Immature natural killer cell (primary cell): Measurements from ENCODE around the gene CHD9. TPM values are rescaled to one million over a fixed set of nuclear protein-coding genes. Genes with fewer than 3 reads are reported as not detected.
A peak's percentile ranks its signal among the peaks of the same experiment; 100 is the strongest.

Experiments used
- DNase-seq, 3 donors: peaks; one replicate each; pipeline ENCODE4 v3.0.0; 2022; ENCODE audit warnings: mixed read lengths in 1 of 3
- H3K27ac Mint-ChIP-seq, 6 donors: one replicate each; pipeline ENCODE4 v1.8.0; 2020; ENCODE audit warnings: mixed read lengths in 6 of 6, mild to moderate bottlenecking in 5 of 6, inconsistent platforms in 4 of 6, moderate library complexity in 3 of 6
- H3K27me3 Mint-ChIP-seq, 3 donors: one replicate each; pipeline ENCODE4 v1.8.0; 2020 to 2021; ENCODE audit warnings: low read depth in 3 of 3, mild to moderate bottlenecking in 3 of 3, mixed read lengths in 3 of 3, moderate library complexity in 3 of 3, inconsistent platforms in 1 of 3
- H3K36me3 Mint-ChIP-seq, 3 donors: one replicate each; pipeline ENCODE4 v1.8.0; 2020; ENCODE audit warnings: mixed read lengths in 3 of 3, inconsistent platforms in 2 of 3, mild to moderate bottlenecking in 2 of 3
- H3K4me1 Mint-ChIP-seq, 2 donors: one replicate each; pipeline ENCODE4 v1.8.0; 2020; ENCODE audit warnings: inconsistent platforms in 2 of 2, mild to moderate bottlenecking in 2 of 2, mixed read lengths in 2 of 2, moderate library complexity in 1 of 2
- H3K4me3 Mint-ChIP-seq, 5 donors: one replicate each; pipeline ENCODE4 v1.8.0; 2020; ENCODE audit warnings: mild to moderate bottlenecking in 5 of 5, mixed read lengths in 5 of 5, inconsistent platforms in 3 of 5, moderate library complexity in 3 of 5
- H3K9me3 Mint-ChIP-seq, 6 donors: one replicate each; pipeline ENCODE4 v1.8.0; 2020; ENCODE audit warnings: mild to moderate bottlenecking in 6 of 6, mixed read lengths in 6 of 6, inconsistent platforms in 4 of 6, moderate library complexity in 3 of 6
- polyA plus RNA-seq, 3 donors: library from polyadenylated mRNA; unstranded; fragments of 300-500 nt; fragmentation: Illumina TruSeq; gene quantifications; one replicate each; pipeline ENCODE4 v1.2.3, GENCODE V29; 2021

The CHD9 gene
- polyA plus RNA-seq, 3 donors from 2014 or later: 47.1 to 68.6 (median 48.5) TPM

DNA sequence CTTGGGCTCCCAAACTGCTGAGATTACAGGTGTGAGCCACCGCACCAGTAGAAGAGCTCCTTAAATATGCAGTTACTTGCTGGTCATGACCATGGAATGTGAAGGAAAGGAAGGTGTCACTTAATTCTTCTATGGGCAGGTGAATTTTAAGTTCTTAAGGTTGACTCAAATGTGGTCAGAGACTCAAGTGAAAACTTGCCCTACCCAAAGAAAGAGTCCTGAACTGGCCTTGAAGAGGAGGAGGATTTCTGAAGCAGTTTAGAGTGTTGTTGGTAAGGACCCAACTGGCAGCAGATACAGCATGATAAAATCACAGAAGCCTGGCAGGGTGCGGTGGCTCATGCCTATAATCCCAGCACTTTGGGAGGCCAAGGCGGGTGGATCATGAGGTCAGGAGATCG, 29.4 kb downstream of the CHD9 start:
- H3K4me1 Mint-ChIP-seq: peaks cover 5 to 12% of the 10 kb centered on the region in 2 donors
- DNase-seq: no peak
- H3K27me3 Mint-ChIP-seq: peaks cover 0 to 2% (median 0%) of the 10 kb centered on the region in 3 donors
- no peak overlapping the region for H3K4me3 Mint-ChIP-seq
- H3K36me3 Mint-ChIP-seq: peaks cover 0 to 20% (median 14%) of the 10 kb centered on the region in 3 donors
- peak overlapping the region in 2 of 6 donors; percentile 40 for H3K27ac Mint-ChIP-seq
- no peaks in the 10 kb centered on the region for H3K9me3 Mint-ChIP-seq

DNA sequence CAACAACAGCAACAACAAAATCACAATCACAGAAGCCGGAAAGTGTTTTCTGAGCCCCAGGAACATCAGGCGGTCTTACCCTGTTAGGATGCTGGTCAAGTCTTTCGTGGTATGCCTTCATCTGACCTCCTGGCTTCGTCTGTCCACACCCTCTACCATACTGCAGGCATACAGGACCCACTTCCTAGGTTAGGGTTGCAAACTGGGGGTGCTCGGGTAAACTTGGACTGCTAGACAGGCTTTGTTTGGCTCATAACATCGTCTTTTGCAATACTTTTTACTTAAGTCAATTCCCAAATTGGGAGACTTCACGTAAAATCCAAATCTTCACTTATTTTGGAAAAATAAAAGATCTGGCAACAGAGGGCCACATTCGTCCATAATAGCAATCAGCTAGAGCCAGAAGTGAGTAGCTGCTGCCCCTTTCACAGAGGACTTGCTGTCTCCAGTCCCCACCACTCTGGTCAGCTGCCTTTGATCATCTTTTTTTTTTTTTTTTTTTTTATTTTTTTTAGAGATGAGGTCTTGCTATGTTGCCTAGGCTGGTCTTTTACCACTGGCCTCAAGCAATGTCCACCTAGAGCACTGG, 30.0 kb downstream of the CHD9 start:
- H3K4me1 Mint-ChIP-seq: peaks cover 12 to 19% of the 10 kb centered on the region in 2 donors
- peaks cover 0 to 2% (median 0%) of the 10 kb centered on the region in 3 donors for H3K27me3 Mint-ChIP-seq
- no peaks in the 10 kb centered on the region for H3K9me3 Mint-ChIP-seq
- no peak for DNase-seq
- no peak overlapping the region for H3K27ac Mint-ChIP-seq
- peaks cover 0 to 20% (median 14%) of the 10 kb centered on the region in 3 donors for H3K36me3 Mint-ChIP-seq
- H3K4me3 Mint-ChIP-seq: no peak overlapping the region

DNA sequence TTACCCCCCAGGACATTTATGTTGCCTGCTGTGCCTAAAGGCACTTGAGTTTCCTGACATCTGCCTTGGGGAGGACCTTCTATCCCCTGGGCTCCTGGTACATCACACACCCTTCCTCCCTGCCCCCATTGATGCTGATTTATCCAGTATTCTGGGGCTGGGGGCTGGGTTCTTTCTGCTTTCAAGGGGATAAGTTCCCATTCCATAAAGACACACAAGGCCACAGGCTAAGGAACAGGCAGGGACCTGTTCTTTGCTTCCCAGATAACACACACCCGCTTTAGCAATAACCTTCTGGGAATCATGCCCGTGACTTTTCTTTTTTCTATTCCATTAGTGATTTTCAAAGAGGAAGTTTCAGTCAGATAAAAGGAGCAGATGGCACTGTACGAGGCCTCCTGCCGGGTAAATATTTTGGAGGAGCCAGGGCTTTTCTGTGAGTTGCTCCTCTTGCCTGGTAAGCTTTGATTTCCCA, 30.6 kb downstream of the CHD9 start:
- H3K27ac Mint-ChIP-seq: peak overlapping the region in 1 of 6 donors; percentile 53
- peaks cover 0 to 2% (median 0%) of the 10 kb centered on the region in 3 donors for H3K27me3 Mint-ChIP-seq
- H3K36me3 Mint-ChIP-seq: peaks cover 0 to 20% (median 14%) of the 10 kb centered on the region in 3 donors
- H3K9me3 Mint-ChIP-seq: no peaks in the 10 kb centered on the region
- H3K4me3 Mint-ChIP-seq: no peak overlapping the region
- peaks cover 18 to 24% of the 10 kb centered on the region in 2 donors for H3K4me1 Mint-ChIP-seq
- no peak for DNase-seq

DNA sequence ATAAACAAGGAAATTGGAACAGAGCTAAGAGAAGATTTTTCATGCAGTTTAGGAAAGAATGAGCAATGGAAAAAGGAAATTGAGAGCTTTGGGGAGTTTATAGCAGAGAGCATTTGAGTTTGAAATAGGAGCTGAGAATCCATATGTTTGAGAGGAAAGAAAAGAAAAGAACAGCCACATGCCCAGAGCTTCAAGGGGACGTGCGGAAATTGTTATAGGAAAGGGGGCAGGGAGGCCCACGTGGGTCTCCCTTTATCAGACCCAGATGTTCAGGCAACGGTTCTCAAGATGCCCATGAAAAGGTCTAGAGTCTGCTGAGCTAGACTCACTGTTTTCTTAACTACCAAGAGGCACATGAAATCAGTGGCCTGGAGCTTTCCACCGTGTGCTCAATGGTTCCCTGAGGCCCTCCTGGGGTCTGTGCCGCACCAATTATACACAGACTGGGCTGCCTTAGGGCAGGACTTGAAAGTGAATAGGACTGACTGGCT, 31.2 kb downstream of the CHD9 start:
- H3K36me3 Mint-ChIP-seq: peaks cover 0 to 17% (median 14%) of the 10 kb centered on the region in 3 donors
- peaks cover 0 to 2% (median 2%) of the 10 kb centered on the region in 3 donors for H3K27me3 Mint-ChIP-seq
- H3K27ac Mint-ChIP-seq: no peak overlapping the region
- peaks cover 24 to 30% of the 10 kb centered on the region in 2 donors for H3K4me1 Mint-ChIP-seq
- no peaks in the 10 kb centered on the region for H3K9me3 Mint-ChIP-seq
- DNase-seq: no peak
- no peak overlapping the region for H3K4me3 Mint-ChIP-seq

DNA sequence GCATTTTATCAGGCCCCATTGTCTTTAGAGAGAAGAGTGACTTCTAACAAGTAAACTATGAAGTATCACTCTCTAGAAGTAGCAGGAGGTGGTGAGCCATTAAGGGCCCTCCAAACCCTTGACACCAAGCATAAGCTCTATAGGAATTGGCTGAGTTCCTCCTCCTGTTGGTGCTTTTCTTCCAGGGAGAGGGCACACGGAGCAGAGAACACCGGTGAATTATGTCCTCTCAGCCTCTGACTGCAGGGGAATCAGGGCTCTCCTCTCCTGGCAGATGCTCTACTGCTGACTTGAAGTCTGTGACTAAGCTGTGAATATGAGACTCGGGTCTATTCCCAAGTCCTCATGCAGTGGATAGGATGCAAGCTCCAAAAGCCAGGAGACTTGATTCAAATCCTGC, 32.3 kb downstream of the CHD9 start:
- Mint-ChIP-seq H3K27me3 (peaks cover 0 to 2% (median 2%) of the 10 kb centered on the region in 3 donors), H3K4me3 (no peak overlapping the region), H3K9me3 (no peaks in the 10 kb centered on the region), H3K4me1 (peaks cover 35 to 41% of the 10 kb centered on the region in 2 donors), H3K27ac (no peak overlapping the region), H3K36me3 (peaks cover 0 to 16% (median 14%) of the 10 kb centered on the region in 3 donors)
- no peak for DNase-seq

DNA sequence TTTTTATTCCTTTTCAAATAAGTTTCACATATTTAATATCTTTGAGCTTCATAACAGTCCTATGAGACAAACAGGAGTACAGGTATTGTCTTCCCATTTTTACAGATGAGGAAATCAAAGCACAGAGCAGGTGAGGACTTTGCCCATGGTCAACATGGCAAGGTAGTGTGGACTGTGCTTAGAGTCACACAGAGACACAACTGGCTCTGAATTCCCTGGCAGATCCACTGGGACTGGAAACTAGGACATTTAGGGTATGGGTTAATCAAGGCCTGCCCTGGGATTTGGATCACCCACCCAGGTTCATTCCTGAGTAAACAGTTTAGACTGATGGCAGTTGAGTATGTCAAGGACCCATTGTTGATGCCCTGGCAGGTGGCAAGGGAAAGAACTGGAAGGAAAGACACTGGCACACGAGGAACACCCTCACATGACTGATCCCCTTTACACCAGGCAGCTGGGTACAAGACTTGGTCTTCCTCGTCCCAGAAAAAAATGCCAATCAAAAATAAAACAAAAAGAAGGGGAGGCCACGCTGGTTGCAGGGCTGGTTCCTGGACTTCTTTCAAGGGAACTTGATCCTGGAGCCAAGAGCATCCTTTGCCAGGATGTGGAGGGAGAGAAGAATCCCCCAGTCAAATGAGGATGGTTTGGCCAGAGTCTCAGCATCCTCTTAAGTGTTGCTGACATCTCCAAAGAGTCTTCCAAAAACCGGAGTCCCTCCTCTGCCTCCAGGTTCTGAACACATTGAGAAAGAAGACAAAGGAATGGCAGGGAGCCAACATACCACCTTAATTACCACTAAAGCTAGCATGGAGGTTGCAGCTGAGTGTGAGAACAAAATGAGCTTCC, 34.9 kb downstream of the CHD9 start:
- Mint-ChIP-seq H3K4me3 (peak overlapping the region; percentile 79 to 90 (median 82)), H3K36me3 (peaks cover 0 to 5% (median 3%) of the 10 kb centered on the region in 3 donors), H3K27ac (peak overlapping the region in 5 of 6 donors; percentile 42 to 88 (median 79)), H3K27me3 (peaks cover 0 to 4% (median 2%) of the 10 kb centered on the region in 3 donors), H3K9me3 (no peaks in the 10 kb centered on the region), H3K4me1 (peaks cover 50 to 53% of the 10 kb centered on the region in 2 donors)
- no peak for DNase-seq

DNA sequence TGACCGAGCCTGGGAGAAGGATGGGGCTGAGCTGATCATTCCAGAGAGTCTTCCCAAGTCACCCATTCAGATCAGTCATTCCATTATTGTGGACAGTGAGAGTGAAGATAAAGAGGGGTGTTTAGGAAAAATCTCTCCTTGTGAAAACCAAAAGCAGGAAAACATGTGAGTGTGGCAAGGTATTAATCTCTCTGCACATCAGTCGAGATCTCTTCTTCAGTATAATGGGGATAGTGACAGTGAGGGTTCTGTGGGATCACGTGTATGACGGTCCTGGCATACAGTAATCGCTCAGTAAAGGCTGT, 35.4 kb downstream of the CHD9 start:
- peak overlapping the region; percentile 79 to 90 (median 82) for H3K4me3 Mint-ChIP-seq
- H3K9me3 Mint-ChIP-seq: no peaks in the 10 kb centered on the region
- H3K27ac Mint-ChIP-seq: peak overlapping the region; percentile 77 to 91 (median 84)
- peaks cover 0 to 4% (median 2%) of the 10 kb centered on the region in 3 donors for H3K27me3 Mint-ChIP-seq
- peaks cover 0 to 5% (median 3%) of the 10 kb centered on the region in 3 donors for H3K36me3 Mint-ChIP-seq
- peaks cover 55 to 58% of the 10 kb centered on the region in 2 donors for H3K4me1 Mint-ChIP-seq
- DNase-seq: no peak

DNA sequence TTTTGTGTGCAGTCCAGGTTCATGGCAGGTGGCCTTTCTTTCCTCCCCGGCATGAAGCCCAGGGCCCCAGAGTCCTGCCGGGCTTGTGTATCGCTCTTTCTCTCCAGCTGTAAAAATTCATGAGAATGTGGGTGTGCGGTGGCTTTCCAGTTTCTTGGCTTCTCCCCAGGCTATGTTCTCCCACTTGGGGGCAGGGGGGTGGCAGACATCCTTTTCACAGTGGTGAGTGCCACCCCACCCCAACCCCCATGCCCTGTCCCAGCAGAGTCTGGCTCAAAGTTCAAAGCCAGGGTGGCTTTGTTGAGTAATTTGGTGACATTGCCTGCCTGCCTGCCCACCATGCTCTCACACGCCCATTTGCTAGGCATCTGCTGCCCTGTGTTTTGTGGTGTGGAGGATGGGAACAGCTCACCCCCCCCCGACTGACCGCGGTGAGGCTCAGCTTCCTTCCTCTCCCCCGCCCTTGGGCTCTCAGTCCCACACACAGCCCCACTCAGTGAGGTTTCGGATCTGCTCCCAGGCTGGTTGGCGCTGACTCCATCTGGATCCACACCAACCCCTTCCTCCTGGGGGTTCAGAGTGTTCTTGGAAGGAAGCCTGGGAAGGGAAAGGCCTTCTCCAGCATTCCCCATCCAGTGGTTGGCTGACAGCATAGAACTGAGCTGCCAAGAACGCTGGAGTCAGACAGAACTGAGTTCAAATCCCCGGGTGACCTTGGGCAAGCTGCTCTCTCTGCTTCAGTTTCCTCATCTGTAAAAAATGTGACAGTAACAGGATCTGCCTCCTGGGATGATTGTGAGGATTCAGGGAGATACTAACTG, 36.0 kb downstream of the CHD9 start:
- Mint-ChIP-seq H3K4me3 (peak overlapping the region; percentile 79 to 90 (median 82)), H3K9me3 (no peaks in the 10 kb centered on the region), H3K4me1 (peaks cover 55 to 62% of the 10 kb centered on the region in 2 donors), H3K27ac (peak overlapping the region; percentile 77 to 91 (median 84)), H3K27me3 (peaks cover 0 to 2% (median 2%) of the 10 kb centered on the region in 3 donors), H3K36me3 (peaks cover 0 to 3% (median 1%) of the 10 kb centered on the region in 3 donors)
- peak; percentile 32 to 48 (median 45) for DNase-seq

DNA sequence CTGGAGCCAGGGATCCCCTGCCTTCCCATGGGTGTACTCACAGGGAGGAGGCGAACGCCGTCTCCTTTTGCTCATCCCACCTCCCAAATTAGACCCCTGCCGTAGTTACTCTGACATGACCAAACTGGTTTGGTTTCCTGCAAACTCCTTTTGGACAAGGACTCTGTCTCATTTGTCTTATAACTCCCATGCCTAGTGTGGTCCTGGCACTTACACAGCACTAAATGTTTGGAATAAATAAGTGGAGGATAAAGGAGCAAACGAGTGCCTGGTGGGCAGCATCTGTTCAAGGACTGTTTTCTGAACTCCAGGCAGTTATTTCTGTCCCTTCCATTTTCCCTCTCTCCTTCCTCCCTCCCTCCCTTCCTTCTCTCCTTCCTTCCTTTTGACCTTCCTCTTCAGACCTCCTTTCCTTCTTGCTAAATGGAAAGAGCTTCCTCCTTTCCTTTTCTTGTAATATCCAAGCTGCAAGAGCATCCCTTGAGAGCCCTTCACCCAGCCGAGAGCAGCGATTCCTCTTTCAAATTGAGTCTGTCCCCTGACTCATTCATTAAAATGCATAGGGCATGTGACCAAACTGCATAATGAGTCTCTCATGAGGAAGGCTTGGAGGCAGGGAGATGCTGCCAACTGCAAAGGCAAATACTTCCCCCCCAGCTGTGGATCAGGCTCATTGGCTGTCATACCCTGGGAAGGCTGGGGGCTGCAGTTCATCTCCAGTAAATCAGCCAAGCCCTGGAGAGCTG, 36.8 kb downstream of the CHD9 start:
- Mint-ChIP-seq H3K36me3 (peaks cover 0 to 3% (median 0%) of the 10 kb centered on the region in 3 donors), H3K27ac (peak overlapping the region; percentile 77 to 96 (median 84)), H3K9me3 (no peaks in the 10 kb centered on the region), H3K4me1 (peaks cover 55 to 65% of the 10 kb centered on the region in 2 donors), H3K27me3 (peaks cover 0 to 2% (median 2%) of the 10 kb centered on the region in 3 donors), H3K4me3 (peak overlapping the region; percentile 79 to 90 (median 82))
- DNase-seq: no peak

DNA sequence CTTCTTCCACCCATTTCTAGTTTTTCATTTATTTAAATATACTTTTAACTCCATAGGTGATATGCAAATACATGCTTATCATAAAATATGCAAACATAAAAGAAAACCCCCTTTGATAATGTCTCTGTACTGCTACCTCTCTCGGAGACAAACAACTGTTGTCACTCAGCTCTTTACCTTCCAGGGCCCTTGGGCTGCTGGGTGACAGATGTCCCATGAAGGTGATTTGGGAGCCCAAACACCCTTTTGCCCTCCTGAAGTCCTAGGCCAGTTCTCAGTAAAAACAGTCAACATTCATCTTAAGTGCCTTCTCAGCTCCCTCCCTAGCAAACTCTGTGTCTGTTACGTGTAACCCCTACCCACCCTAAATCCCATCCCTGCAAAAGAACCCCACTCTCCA, 37.5 kb downstream of the CHD9 start:
- H3K4me3 Mint-ChIP-seq: peak overlapping the region in 3 of 5 donors; percentile 15 to 80 (median 33)
- H3K27me3 Mint-ChIP-seq: peaks cover 0 to 2% (median 2%) of the 10 kb centered on the region in 3 donors
- H3K27ac Mint-ChIP-seq: peak overlapping the region in 5 of 6 donors; percentile 24 to 79 (median 63)
- peaks cover 56 to 68% of the 10 kb centered on the region in 2 donors for H3K4me1 Mint-ChIP-seq
- H3K9me3 Mint-ChIP-seq: no peaks in the 10 kb centered on the region
- DNase-seq: no peak
- peaks cover 0 to 3% (median 0%) of the 10 kb centered on the region in 3 donors for H3K36me3 Mint-ChIP-seq

DNA sequence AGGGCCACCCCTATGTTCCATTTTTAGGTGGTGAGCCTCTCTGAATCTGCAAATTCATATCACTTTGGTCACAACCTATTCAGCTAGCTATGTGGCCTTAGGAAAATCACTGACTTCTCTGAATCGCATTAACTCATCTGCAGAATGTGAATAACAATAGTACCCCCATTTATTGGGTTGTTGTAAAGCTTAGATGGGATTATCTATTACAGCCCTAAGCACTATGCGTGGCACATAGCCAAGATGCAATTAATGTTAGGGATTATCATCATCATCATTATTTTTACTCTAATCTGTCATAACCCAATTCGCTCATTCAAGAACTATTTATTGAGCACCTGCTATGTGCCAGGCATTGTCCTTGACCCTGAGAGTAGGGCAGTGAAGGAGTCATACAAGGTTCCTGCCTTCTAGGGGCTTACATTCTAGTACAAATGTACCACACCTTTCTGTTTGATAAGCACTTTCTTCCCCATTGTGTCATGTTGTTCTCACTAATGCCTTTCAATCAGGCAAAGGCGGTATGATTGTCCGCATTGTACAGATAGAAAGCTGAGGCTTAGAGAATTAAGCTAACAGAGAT, 38.5 kb downstream of the CHD9 start:
- no peak for DNase-seq
- H3K4me1 Mint-ChIP-seq: peaks cover 60 to 72% of the 10 kb centered on the region in 2 donors
- H3K9me3 Mint-ChIP-seq: no peaks in the 10 kb centered on the region
- H3K4me3 Mint-ChIP-seq: peak overlapping the region in 1 of 5 donors; percentile 56
- peak overlapping the region; percentile 73 to 88 (median 86) for H3K27ac Mint-ChIP-seq
- H3K36me3 Mint-ChIP-seq: no peaks in the 10 kb centered on the region
- peaks cover 0 to 2% (median 2%) of the 10 kb centered on the region in 3 donors for H3K27me3 Mint-ChIP-seq

DNA sequence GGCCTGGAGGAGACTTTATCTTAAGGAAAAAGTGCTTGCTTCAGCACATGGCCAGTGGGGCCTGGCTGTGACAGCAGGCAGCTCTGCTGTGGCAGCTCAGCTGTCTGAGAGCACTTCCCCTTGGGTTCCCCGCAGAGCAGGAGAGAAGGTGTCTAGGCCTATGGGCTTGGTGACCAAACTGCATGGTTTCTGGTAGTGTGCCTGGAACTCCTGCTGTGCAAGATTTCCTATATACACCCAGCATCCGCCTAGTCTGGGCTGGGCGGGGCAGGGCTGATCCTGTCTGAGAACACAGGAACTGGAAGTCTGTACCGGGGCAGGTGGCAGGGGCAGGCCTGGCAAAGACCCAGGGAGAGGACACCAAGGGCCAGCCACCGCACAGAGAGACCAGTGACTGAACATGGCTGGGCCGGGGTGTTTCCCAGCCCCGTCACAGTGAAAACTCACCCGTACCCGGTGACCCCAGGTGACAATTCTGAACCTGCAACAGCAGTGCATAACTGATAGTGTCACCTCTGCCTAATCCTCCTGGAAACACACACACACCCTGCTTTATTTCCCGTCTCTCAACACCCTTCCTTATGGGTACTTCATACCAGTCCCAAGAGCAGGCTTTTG, 39.3 kb downstream of the CHD9 start:
- H3K4me3 Mint-ChIP-seq: peak overlapping the region in 2 of 5 donors; percentile 48 to 56
- DNase-seq: peak; percentile 42 to 53 (median 43)

More for the DNA sequence above, 39.3 kb downstream of the CHD9 start:
- Mint-ChIP-seq H3K27ac (peak overlapping the region; percentile 73 to 88 (median 86)), H3K27me3 (peaks cover 2 to 7% (median 4%) of the 10 kb centered on the region in 3 donors), H3K9me3 (no peaks in the 10 kb centered on the region), H3K4me1 (peaks cover 68 to 80% of the 10 kb centered on the region in 2 donors), H3K36me3 (no peaks in the 10 kb centered on the region)
